ENCODE data around the gene CXorf58.
"Not testable (repeated sequence)": the region's sequence is repeated elsewhere in the genome, so short reads cannot be mapped to it uniquely, and the experiment has no call there.

Gene CXorf58

GRCh38 chrX:23959781-23960180, 52.0 kb downstream of the CXorf58 start:
- no peak for DNase-seq

DNA sequence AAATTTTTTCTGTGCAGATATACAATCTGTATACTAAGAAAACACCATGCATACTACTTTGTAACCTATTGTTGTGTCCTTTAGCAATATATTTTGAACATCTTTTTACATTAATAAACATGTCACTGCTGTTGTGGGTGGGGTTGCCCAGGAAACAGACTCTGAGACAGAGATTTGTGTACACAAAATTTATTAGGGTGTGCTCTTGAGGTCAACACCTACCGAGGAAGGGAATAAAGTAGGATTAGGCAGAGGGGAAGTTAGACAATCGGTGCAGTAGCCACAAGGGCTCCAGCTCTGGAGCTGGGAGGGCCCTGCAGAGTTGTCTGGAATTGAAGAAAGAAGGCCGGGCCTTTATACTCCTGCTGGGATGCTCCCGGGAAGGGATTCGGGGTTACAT, 56.4 kb downstream of the CXorf58 start:
- no peak for DNase-seq

DNA sequence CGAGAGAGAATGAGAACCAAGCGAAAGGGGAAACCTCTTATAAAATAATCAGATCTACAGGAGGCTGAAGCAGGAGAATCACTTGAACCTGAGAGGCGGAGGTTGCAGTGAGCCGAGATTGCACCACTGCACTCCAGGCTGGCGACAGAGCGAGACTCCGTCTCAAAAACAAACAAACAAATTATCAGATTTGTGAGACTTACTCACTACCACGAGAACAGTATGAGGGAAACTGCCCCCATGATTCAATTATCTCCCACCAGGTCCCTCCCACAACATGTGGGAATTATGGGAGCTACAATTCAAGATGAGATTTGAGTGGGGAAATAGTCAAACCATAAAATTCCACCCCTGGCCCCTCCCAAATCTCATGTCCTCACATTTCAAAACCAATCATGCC, 57.8 kb downstream of the CXorf58 start:
- not testable (repeated sequence) for DNase-seq

GRCh38 chrX:23978491-23978890, 70.7 kb downstream of the CXorf58 start:
- DNase-seq: no peak

- DNase-seq: no peak
Measured at GRCh38 chrX:23980011-23980441, 72.2 kb downstream of the CXorf58 start.

DNA sequence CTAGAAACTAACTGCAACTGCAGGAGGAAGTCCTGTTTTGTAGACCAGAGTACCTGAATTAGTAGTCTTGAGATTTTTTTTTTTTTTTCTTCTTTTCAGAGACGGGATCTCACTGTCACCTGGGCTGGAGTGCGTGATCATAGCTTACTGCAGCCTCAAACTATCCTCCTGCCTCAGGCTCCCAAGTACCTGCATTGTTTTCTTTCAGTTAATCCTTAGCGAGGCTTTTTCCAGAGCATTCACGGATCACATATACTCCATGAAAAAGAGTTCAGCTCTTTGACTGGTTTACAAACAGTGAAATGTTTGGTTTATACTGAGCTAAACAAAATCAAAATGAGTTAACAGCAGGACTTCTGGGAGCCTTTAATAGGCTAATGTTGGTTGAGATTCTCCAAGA, 73.4 kb downstream of the CXorf58 start:
- no peak for DNase-seq

DNA sequence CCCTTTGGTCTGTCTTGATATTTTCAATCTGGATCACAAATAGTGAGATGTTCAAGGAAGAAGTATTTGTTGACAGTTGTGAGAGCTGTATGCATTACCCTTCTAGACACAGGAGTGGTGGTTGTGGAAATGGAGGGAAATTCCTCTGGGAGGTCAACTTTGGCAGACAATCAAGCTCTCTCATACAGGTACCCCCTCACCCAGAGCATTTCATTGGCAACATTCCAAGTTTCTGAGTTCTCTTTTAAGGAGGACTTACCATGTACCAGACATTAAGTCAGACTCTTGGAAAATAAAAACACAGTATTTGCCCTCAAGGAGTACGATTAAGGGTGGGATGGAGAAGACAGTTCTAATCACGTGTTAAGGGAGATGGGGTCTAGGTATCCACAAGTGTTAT, 73.9 kb downstream of the CXorf58 start:
- no peak for DNase-seq

- no peak for DNase-seq
Measured at GRCh38 chrX:23982891-23983290, 75.1 kb downstream of the CXorf58 start.

All from amniotic stem cell (primary cell).